Measurements from ENCODE around the gene ZNF684. TPM values are rescaled to one million over a fixed set of nuclear protein-coding genes. Genes with fewer than 3 reads are reported as not detected.

The ZNF684 gene
- total RNA-seq, 1 donor from 2014 or later: 4.7 TPM

DNA sequence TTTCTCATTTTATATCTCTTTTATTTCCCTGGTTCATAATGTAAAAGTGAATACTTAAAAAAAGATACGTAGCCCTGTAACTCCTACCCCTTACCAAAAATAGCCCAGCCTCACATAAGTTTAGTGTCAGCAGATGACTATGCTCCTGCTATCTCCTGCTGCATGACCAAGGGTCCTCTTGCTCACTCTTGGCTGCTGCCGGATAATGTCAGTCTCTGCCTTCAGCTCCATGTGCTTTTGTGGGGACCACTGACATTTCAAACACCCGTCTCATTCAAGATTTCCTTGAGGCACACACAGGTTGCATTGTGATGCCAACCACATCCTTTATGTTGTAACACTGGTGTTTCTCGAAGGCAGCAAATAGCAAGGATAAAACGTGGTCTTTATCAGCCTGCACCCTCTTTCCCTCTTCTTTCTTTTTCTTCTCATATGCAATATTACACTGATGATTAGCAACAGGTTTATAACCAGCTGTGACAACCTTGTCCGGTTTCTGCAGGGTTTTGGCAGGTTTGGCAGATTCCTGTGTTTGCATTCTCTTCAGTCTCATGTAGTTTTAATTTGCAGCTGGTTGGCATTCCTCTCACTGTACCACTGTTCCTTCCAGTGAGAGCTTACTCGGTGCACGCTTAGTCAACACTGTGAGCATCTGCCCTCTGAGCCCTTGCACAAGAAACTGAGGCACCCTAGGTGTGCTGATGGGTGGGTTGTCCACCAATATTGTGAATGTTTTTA is 62.2 kb downstream of the ZNF684 start:
- no peak for ATAC-seq
- H3K9me3 ChIP-seq: no peaks in the 10 kb centered on the region
- DNase-seq: no peak

DNA sequence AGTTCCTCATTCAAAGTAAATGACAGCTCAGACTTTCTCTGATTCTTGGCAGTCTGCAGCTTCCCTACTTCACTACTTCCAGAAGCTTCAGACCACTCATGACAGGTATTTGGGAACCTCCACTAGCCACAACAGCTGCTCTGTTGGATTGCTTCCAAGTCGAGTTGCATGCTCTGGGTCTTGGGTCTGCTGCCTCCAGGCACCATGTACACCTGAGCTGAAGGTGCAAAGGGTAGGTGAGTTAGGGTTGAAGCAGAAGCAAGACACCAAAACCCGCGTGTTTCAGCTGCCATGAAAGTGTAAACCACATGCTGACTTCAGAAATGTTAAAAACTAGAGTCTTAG is 62.7 kb downstream of the ZNF684 start:
- Histone ChIP-seq H3K9me3 (no peaks in the 10 kb centered on the region), H3K27me3 (no peaks in the 10 kb centered on the region), H3K4me3 (no peak overlapping the region), H3K27ac (no peak overlapping the region), H3K36me3 (no peaks in the 10 kb centered on the region), H3K4me1 (no peaks in the 10 kb centered on the region)
- DNase-seq (no peak), ATAC-seq (no peak)
- intact Hi-C loops (cut with DNase I): no loop called here
- TF ChIP-seq, protein P1, sequence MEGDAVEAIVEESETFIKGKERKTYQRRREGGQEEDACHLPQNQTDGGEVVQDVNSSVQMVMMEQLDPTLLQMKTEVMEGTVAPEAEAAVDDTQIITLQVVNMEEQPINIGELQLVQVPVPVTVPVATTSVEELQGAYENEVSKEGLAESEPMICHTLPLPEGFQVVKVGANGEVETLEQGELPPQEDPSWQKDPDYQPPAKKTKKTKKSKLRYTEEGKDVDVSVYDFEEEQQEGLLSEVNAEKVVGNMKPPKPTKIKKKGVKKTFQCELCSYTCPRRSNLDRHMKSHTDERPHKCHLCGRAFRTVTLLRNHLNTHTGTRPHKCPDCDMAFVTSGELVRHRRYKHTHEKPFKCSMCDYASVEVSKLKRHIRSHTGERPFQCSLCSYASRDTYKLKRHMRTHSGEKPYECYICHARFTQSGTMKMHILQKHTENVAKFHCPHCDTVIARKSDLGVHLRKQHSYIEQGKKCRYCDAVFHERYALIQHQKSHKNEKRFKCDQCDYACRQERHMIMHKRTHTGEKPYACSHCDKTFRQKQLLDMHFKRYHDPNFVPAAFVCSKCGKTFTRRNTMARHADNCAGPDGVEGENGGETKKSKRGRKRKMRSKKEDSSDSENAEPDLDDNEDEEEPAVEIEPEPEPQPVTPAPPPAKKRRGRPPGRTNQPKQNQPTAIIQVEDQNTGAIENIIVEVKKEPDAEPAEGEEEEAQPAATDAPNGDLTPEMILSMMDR (IDR thresholded peaks at IDR 0.05): no peak

More for the DNA sequence above, 62.2 kb downstream of the ZNF684 start:
- H3K4me3 ChIP-seq: no peak overlapping the region
- no peaks in the 10 kb centered on the region for H3K36me3 ChIP-seq
- TF ChIP-seq, protein P1 (IDR thresholded peaks at IDR 0.05): no peak
- H3K27ac ChIP-seq: no peak overlapping the region
- intact Hi-C loops (cut with DNase I): no loop called here
- H3K27me3 ChIP-seq: no peaks in the 10 kb centered on the region
- H3K4me1 ChIP-seq: no peaks in the 10 kb centered on the region

DNA sequence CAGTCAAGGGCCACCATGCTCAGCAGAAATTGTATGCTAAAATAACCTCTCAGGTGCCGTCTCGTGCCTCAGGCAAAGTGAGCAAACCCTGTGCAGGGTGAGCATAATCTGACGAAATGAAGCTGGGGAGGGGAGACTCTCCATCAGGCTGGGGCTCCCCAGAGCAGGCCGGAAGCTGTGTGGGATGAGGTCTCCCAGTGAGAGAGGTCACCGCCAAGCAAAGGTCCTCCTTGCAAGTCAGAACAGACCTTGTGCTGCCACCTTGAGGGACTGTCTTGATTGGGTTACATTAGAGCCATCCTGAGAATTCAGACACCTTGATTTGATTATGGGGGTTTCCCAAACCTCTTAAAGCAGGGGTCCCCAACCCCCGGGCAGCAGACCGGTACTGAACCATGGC is 64.2 kb downstream of the ZNF684 start:
- intact Hi-C loops (cut with DNase I): no loop called here
- DNase-seq (no peak), ATAC-seq (no peak)
- no peak overlapping the region for H3K27ac ChIP-seq
- no peaks in the 10 kb centered on the region for H3K9me3 ChIP-seq
- no peaks in the 10 kb centered on the region for H3K27me3 ChIP-seq
- no peaks in the 10 kb centered on the region for H3K4me1 ChIP-seq
- no peaks in the 10 kb centered on the region for H3K36me3 ChIP-seq
- TF ChIP-seq, protein P1 (IDR thresholded peaks at IDR 0.05): no peak
- no peak overlapping the region for H3K4me3 ChIP-seq

Other genes with a start within 250 kb of the ZNF684 start
- 3.8 TPM for gene COL9A2, start 214.4 kb upstream of the ZNF684 start, total RNA-seq
- 55.3 TPM for gene SMAP2, start 157.9 kb upstream of the ZNF684 start, total RNA-seq
- 1.3 TPM for gene ZFP69B, start 81.2 kb upstream of the ZNF684 start, total RNA-seq
- gene ZFP69, start 54.3 kb upstream of the ZNF684 start, total RNA-seq: 2.8 TPM
- 5.7 TPM for gene EXO5, start 22.9 kb upstream of the ZNF684 start, total RNA-seq
- gene RIMS3, start 134.0 kb downstream of the ZNF684 start, total RNA-seq: 4.7 TPM
- 56.0 TPM for gene NFYC, start 160.1 kb downstream of the ZNF684 start, total RNA-seq